GM12878 (cell line): ENCODE measurements around the gene ABR. TPM values are rescaled to one million over a fixed set of nuclear protein-coding genes. Genes with fewer than 3 reads are reported as not detected.

Experiments used
- ATAC-seq: fragments of 200-7000 bp; cut with Tn5 transposase; 3 replicates; pipeline ENCODE4 v1.9.1; 2020; ENCODE audit warnings: mild to moderate bottlenecking, moderate library complexity
- BruUV-seq: library from RNA; stranded (reverse); fragments of 400-500 nt; replicated peaks from 2 replicates; lab custom pipeline; 2021; lab: Mats Ljungman, UMichigan
- CTCF ChIA-PET: fragments of 300-600 bp; sonication (Branson Sonifier 250); formaldehyde crosslinking; extraction: SDS; loops from one replicate; lab custom pipeline; 2021; ENCODE audit warnings: inconsistent platforms; lab: Yijun Ruan, JAX
- POLR2A ChIA-PET: fragments of 350-600 bp; formaldehyde crosslinking; extraction: SDS; loops from one replicate; lab custom pipeline; 2021; ENCODE audit warnings: inconsistent platforms; lab: Charles Lee
- RAD21 ChIA-PET: fragments of 300-600 bp; sonication (Branson Sonifier 250); formaldehyde crosslinking; loops from one replicate; lab custom pipeline; 2023; ENCODE audit warnings: antibody characterized with exemption; ENCODE audit not compliant: unreplicated experiment; lab: Charles Lee
- SMC1A ChIA-PET: fragments of 300-600 bp; sonication (Branson Sonifier 250); formaldehyde crosslinking; loops from one replicate; lab custom pipeline; 2023; ENCODE audit not compliant: unreplicated experiment, uncharacterized antibody; lab: Charles Lee
- DNase-seq: peaks from one replicate; pipeline ENCODE4 v3.0.0-alpha.2; 2011; ENCODE audit warnings: low read depth, low spot score
- FAIRE-seq: peaks from 3 replicates; lab custom pipeline; 2011; peaks lifted over from hg19 to GRCh38; lab: Jason Lieb, UNC
- H2AFZ ChIP-seq: 2 replicates; pipeline ENCODE4 v1.6.0; 2011; ENCODE audit warnings: low read depth, low read length, control low read depth; ENCODE audit not compliant: control insufficient read depth
- H3K27ac ChIP-seq: 2 replicates; pipeline ENCODE4 v1.5.1; 2011; ENCODE audit warnings: control low read depth; ENCODE audit not compliant: control insufficient read depth, insufficient read depth
- H3K27me3 ChIP-seq, 2 experiments: replicated peaks in 1 of 2; 2 replicates each; pipeline versions ENCODE4 v1.6.0 to v1.6.1; 2011; ENCODE audit warnings: low read length in 1 of 2; ENCODE audit not compliant: control insufficient read depth in 2 of 2, insufficient read depth in 2 of 2
- H3K36me3 ChIP-seq, 2 experiments: 2 replicates each; pipeline ENCODE4 v1.5.1; 2011; ENCODE audit warnings: low read length in 1 of 2; ENCODE audit not compliant: control insufficient read depth in 2 of 2, insufficient read depth in 2 of 2
- H3K4me1 ChIP-seq: 2 replicates; pipeline ENCODE4 v1.6.1; 2011; ENCODE audit warnings: mild to moderate bottlenecking, low read length, moderate library complexity, mixed read lengths; ENCODE audit not compliant: control insufficient read depth, insufficient read depth
- H3K4me2 ChIP-seq: 2 replicates; pipeline ENCODE4 v1.6.0; 2011; ENCODE audit warnings: control low read depth; ENCODE audit not compliant: control insufficient read depth, insufficient read depth
- H3K4me3 ChIP-seq: fragments of 200-600 bp; sonication (generic); 2 replicates; pipeline ENCODE4 v1.5.1; 2016
- H3K79me2 ChIP-seq: 2 replicates; pipeline ENCODE4 v1.6.0; 2011; ENCODE audit warnings: low read length; ENCODE audit not compliant: control insufficient read depth, insufficient read depth
- H3K9ac ChIP-seq: 2 replicates; pipeline ENCODE4 v1.8.0; 2011; ENCODE audit warnings: low read length, control low read depth, mixed read lengths; ENCODE audit not compliant: control insufficient read depth, insufficient read depth
- H3K9me3 ChIP-seq: replicated peaks from 3 replicates; pipeline ENCODE4 v1.5.1; 2011; ENCODE audit warnings: mild to moderate bottlenecking, low read length; ENCODE audit not compliant: control insufficient read depth, insufficient read depth
- H4K20me1 ChIP-seq: 2 replicates; pipeline ENCODE4 v1.6.0; 2011; ENCODE audit not compliant: control insufficient read depth, insufficient read depth
- BRCA1 ChIP-seq: IDR thresholded peaks from 2 replicates; pipeline ENCODE4 v1.6.1; 2011; ENCODE audit warnings: low read depth, low read length, improper control_type of control experiment
- CBFB ChIP-seq: IDR thresholded peaks from 2 replicates; pipeline ENCODE4 v1.6.1; 2016; ENCODE audit warnings: antibody characterized with exemption, low read depth
- CBX5 ChIP-seq: sonication (generic); IDR thresholded peaks from 2 replicates; pipeline ENCODE4 v1.6.1; 2016; ENCODE audit warnings: low read depth, moderate library complexity, mild to moderate bottlenecking, inconsistent platforms
- FOXK2 ChIP-seq: fragments of 450-650 bp; IDR thresholded peaks from 2 replicates; pipeline ENCODE4 v1.6.1; 2017; ENCODE audit warnings: mild to moderate bottlenecking, moderate library complexity
- KLF5 ChIP-seq: fragments of 450-650 bp; IDR thresholded peaks from 2 replicates; pipeline ENCODE4 v1.6.1; 2014; ENCODE audit warnings: mild to moderate bottlenecking; ENCODE audit not compliant: partially characterized antibody
- LARP7 ChIP-seq: fragments of 450-650 bp; IDR thresholded peaks from 2 replicates; pipeline ENCODE4 v1.6.1; 2017; ENCODE audit warnings: mild to moderate bottlenecking
- MXI1 ChIP-seq: fragments of 150-350 bp; IDR thresholded peaks from 2 replicates; pipeline ENCODE4 v1.6.1; 2011; ENCODE audit warnings: low read depth, mild to moderate bottlenecking, inconsistent platforms, low read length, improper control_type of control experiment
- NBN ChIP-seq: fragments of 450-650 bp; IDR thresholded peaks from 2 replicates; pipeline ENCODE4 v1.6.1; 2016
- PAX8 ChIP-seq: fragments of 450-650 bp; IDR thresholded peaks from 2 replicates; pipeline ENCODE4 v1.6.1; 2017; ENCODE audit warnings: mild to moderate bottlenecking, moderate library complexity
- RELA ChIP-seq: fragments of 450-650 bp; IDR thresholded peaks from 2 replicates; pipeline ENCODE4 v1.8.0; 2014; ENCODE audit warnings: borderline replicate concordance; ENCODE audit not compliant: partially characterized antibody
- SIN3A ChIP-seq: IDR thresholded peaks from 2 replicates; pipeline ENCODE4 v1.6.1; 2012; ENCODE audit warnings: low read depth, low read length, improper control_type of control experiment
- SRF ChIP-seq, 2 experiments: IDR thresholded peaks; 2 replicates each; pipeline ENCODE4 v1.6.1; 2011; ENCODE audit warnings: low read depth in 2 of 2, low read length in 2 of 2, mild to moderate bottlenecking in 1 of 2, moderate library complexity in 1 of 2
- TAF1 ChIP-seq: IDR thresholded peaks from 2 replicates; pipeline ENCODE4 v1.6.1; 2011; ENCODE audit warnings: mild to moderate bottlenecking, low read depth, low read length, borderline replicate concordance
- TARDBP ChIP-seq: IDR thresholded peaks from 2 replicates; pipeline ENCODE4 v1.6.1; 2016; ENCODE audit warnings: borderline replicate concordance
- USF1 ChIP-seq: IDR thresholded peaks from 2 replicates; pipeline ENCODE4 v1.6.1; 2011; ENCODE audit warnings: borderline replicate concordance, low read depth, mild to moderate bottlenecking, moderate library complexity, mixed read lengths, low read length; ENCODE audit not compliant: insufficient read depth; ENCODE audit errors: extremely low read length
- ZBTB40 ChIP-seq: fragments of 450-650 bp; IDR thresholded peaks from 2 replicates; pipeline ENCODE4 v1.6.1; 2016; ENCODE audit warnings: mild to moderate bottlenecking, moderate library complexity, borderline replicate concordance
- WGBS: methylation state at CpG from one replicate; pipeline ENCODE4 v1.1.6; 2016; ENCODE audit warnings: low lambda C conversion rate; ENCODE audit not compliant: insufficient replicate concordance, insufficient coverage; ENCODE audit errors: missing lambda C conversion rate; 5-methylcytosine and 5-hydroxymethylcytosine counted together
- in situ Hi-C: fragments of 300-500 bp; cut with MboI; formaldehyde crosslinking; loops from 9 replicates; pipeline ENCODE4 v1.14.3; 2018; ENCODE audit warnings: mixed read lengths
- intact Hi-C: fragments of 100-400 bp; cut with micrococcal nuclease; formaldehyde crosslinking; loops from one replicate; pipeline ENCODE4 v1.14.2; 2022; ENCODE audit not compliant: unreplicated experiment
- polyA plus RNA-seq, 11 experiments: library from polyadenylated mRNA; depleted of rRNA in 4 of 11; unstranded in 6 of 11; stranded (reverse) in 5 of 11; fragments of >200 nt; fragmentation: Nextera tagmentation in 4 of 11; fragmentation: Illumina TruSeq in 1 of 11; extraction: Ambion mirVana in 4 of 11; extraction: Trizol in 1 of 11; gene quantifications; 1 replicate in 1 of 11; 2 replicates in 10 of 11; pipeline versions ENCODE4 v1.2.1 to v1.2.3, GENCODE V29; 2011 to 2016; ENCODE audit warnings: inconsistent platforms in 2 of 11, missing spikeins in 2 of 11, low read depth in 1 of 11
- total RNA-seq, 4 experiments: library from RNA; depleted of rRNA in 3 of 4; stranded (reverse); fragments of >200 nt in 3 of 4; fragmentation: Illumina TruSeq in 1 of 4; extraction: Trizol in 1 of 4; gene quantifications; 2 replicates each; pipeline versions ENCODE4 v1.2.1 to v1.2.3, GENCODE V29; 2013 to 2021
- TF ChIP-seq, protein P1 (sequence below): fragments of 450-650 bp; IDR thresholded peaks from 2 replicates; pipeline ENCODE4 v1.6.1; 2017; ENCODE audit warnings: borderline replicate concordance

ABR gene
- total and polyA plus RNA-seq, 10 of the 15 experiments (the other 5 are each of a cell fraction or from before 2014, with no cell fraction given) = 1.4 to 112 (median 30.0) TPM

DNA sequence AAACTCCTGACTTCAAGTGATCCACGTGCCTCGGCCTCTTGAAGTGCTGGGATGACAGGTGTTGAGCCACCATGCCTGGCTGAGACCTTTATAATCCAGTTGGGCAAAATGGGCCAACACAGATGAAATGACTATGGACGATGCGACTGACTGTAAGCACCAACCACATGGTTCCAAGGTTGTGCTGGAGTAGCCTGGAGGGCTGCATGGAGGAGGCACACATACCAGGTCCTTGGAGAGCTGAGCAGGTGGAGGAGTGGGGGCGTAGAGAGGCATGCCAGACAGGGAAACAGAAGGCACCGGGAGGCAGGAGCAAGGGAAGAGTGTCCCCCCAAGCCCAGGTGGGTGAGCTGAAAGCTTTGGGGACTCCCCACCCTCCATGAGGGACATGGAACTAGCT lies 85.2 kb downstream of the ABR start:
- Histone ChIP-seq H3K9ac (no peak overlapping the region), H3K27ac (no peak overlapping the region), H2AFZ (no peak overlapping the region), H3K79me2 (no peaks in the 10 kb centered on the region), H3K4me1 (no peaks in the 10 kb centered on the region), H3K4me3 (no peak overlapping the region), H3K4me2 (no peak overlapping the region), H4K20me1 (no peaks in the 10 kb centered on the region), H3K9me3 (no peaks in the 10 kb centered on the region), H3K27me3 (no peaks in the 10 kb centered on the region), H3K36me3 (peaks cover 13 to 37% of the 10 kb centered on the region in 2 experiments; a peak in 3 of 4 replicates)
- ChIA-PET SMC1A (no interaction called here), CTCF (no interaction called here), RAD21 (no interaction called here), POLR2A (no interaction called here)
- no peak for ATAC-seq
- no TSS peak for BruUV-seq
- in situ Hi-C loops (no loop called here), intact Hi-C loops (no loop called here)
- WGBS = 95% methylated on average over 6 of the region's 6 CpGs
- no peak for TF ChIP-seq NBN
- no peak for TF ChIP-seq MXI1
- TF ChIP-seq PAX8 = no peak
- no peak for TF ChIP-seq USF1
- no peak for TF ChIP-seq TARDBP
- no peak for TF ChIP-seq BRCA1
- TF ChIP-seq SIN3A = no peak
- no peak for TF ChIP-seq LARP7
- TF ChIP-seq KLF5 = no peak
- TF ChIP-seq CBFB = no peak
- no peak for TF ChIP-seq CBX5
- TF ChIP-seq TAF1 = no peak
- TF ChIP-seq ZBTB40 = no peak
- no peak for TF ChIP-seq RELA
- TF ChIP-seq FOXK2 = no peak
- TF ChIP-seq SRF (IDR thresholded peaks at IDR 0.05; ENCODE audit: low read depth in 2 of 2, low read length in 2 of 2) = no peak
- TF ChIP-seq, protein P1, sequence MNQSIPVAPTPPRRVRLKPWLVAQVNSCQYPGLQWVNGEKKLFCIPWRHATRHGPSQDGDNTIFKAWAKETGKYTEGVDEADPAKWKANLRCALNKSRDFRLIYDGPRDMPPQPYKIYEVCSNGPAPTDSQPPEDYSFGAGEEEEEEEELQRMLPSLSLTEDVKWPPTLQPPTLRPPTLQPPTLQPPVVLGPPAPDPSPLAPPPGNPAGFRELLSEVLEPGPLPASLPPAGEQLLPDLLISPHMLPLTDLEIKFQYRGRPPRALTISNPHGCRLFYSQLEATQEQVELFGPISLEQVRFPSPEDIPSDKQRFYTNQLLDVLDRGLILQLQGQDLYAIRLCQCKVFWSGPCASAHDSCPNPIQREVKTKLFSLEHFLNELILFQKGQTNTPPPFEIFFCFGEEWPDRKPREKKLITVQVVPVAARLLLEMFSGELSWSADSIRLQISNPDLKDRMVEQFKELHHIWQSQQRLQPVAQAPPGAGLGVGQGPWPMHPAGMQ = no peak
- no peak for FAIRE-seq
- DNase-seq = no peak
